ENCODE results near the gene TBX15.

- TF ChIP-seq, protein P1, sequence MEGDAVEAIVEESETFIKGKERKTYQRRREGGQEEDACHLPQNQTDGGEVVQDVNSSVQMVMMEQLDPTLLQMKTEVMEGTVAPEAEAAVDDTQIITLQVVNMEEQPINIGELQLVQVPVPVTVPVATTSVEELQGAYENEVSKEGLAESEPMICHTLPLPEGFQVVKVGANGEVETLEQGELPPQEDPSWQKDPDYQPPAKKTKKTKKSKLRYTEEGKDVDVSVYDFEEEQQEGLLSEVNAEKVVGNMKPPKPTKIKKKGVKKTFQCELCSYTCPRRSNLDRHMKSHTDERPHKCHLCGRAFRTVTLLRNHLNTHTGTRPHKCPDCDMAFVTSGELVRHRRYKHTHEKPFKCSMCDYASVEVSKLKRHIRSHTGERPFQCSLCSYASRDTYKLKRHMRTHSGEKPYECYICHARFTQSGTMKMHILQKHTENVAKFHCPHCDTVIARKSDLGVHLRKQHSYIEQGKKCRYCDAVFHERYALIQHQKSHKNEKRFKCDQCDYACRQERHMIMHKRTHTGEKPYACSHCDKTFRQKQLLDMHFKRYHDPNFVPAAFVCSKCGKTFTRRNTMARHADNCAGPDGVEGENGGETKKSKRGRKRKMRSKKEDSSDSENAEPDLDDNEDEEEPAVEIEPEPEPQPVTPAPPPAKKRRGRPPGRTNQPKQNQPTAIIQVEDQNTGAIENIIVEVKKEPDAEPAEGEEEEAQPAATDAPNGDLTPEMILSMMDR (conservative IDR thresholded peaks at IDR 0.05; ENCODE audit: low read depth in 2 of 2), result no peak
- TF ChIP-seq EZH2 (IDR thresholded peaks at IDR 0.05; ENCODE audit: low read depth, unreplicated experiment) (no peak), CREB1 (CRISPR knock-in tag; IDR thresholded peaks at IDR 0.05; ENCODE audit: low read depth) (no peak), POLR2AphosphoS5 (IDR thresholded peaks at IDR 0.05; ENCODE audit: low read depth) (no peak), EZH2phosphoT487 (IDR thresholded peaks at IDR 0.05; ENCODE audit: unreplicated experiment) (no peak), JUNB (IDR thresholded peaks at IDR 0.05; ENCODE audit: unreplicated experiment) (no peak), ZNF114 (CRISPR knock-in tag; IDR thresholded peaks at IDR 0.05) (no peak), NANOG (IDR thresholded peaks at IDR 0.05; ENCODE audit: borderline replicate concordance) (no peak), STAT1 (IDR thresholded peaks at IDR 0.05; ENCODE audit: unreplicated experiment) (no peak)
- TF ChIP-seq, protein P2, sequence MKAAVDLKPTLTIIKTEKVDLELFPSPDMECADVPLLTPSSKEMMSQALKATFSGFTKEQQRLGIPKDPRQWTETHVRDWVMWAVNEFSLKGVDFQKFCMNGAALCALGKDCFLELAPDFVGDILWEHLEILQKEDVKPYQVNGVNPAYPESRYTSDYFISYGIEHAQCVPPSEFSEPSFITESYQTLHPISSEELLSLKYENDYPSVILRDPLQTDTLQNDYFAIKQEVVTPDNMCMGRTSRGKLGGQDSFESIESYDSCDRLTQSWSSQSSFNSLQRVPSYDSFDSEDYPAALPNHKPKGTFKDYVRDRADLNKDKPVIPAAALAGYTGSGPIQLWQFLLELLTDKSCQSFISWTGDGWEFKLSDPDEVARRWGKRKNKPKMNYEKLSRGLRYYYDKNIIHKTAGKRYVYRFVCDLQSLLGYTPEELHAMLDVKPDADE (IDR thresholded peaks at IDR 0.05), result no peak
- TF ChIP-seq, protein P3, sequence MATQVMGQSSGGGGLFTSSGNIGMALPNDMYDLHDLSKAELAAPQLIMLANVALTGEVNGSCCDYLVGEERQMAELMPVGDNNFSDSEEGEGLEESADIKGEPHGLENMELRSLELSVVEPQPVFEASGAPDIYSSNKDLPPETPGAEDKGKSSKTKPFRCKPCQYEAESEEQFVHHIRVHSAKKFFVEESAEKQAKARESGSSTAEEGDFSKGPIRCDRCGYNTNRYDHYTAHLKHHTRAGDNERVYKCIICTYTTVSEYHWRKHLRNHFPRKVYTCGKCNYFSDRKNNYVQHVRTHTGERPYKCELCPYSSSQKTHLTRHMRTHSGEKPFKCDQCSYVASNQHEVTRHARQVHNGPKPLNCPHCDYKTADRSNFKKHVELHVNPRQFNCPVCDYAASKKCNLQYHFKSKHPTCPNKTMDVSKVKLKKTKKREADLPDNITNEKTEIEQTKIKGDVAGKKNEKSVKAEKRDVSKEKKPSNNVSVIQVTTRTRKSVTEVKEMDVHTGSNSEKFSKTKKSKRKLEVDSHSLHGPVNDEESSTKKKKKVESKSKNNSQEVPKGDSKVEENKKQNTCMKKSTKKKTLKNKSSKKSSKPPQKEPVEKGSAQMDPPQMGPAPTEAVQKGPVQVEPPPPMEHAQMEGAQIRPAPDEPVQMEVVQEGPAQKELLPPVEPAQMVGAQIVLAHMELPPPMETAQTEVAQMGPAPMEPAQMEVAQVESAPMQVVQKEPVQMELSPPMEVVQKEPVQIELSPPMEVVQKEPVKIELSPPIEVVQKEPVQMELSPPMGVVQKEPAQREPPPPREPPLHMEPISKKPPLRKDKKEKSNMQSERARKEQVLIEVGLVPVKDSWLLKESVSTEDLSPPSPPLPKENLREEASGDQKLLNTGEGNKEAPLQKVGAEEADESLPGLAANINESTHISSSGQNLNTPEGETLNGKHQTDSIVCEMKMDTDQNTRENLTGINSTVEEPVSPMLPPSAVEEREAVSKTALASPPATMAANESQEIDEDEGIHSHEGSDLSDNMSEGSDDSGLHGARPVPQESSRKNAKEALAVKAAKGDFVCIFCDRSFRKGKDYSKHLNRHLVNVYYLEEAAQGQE (IDR thresholded peaks at IDR 0.05; ENCODE audit: unreplicated experiment), result no peak
- TF ChIP-seq, protein P4, sequence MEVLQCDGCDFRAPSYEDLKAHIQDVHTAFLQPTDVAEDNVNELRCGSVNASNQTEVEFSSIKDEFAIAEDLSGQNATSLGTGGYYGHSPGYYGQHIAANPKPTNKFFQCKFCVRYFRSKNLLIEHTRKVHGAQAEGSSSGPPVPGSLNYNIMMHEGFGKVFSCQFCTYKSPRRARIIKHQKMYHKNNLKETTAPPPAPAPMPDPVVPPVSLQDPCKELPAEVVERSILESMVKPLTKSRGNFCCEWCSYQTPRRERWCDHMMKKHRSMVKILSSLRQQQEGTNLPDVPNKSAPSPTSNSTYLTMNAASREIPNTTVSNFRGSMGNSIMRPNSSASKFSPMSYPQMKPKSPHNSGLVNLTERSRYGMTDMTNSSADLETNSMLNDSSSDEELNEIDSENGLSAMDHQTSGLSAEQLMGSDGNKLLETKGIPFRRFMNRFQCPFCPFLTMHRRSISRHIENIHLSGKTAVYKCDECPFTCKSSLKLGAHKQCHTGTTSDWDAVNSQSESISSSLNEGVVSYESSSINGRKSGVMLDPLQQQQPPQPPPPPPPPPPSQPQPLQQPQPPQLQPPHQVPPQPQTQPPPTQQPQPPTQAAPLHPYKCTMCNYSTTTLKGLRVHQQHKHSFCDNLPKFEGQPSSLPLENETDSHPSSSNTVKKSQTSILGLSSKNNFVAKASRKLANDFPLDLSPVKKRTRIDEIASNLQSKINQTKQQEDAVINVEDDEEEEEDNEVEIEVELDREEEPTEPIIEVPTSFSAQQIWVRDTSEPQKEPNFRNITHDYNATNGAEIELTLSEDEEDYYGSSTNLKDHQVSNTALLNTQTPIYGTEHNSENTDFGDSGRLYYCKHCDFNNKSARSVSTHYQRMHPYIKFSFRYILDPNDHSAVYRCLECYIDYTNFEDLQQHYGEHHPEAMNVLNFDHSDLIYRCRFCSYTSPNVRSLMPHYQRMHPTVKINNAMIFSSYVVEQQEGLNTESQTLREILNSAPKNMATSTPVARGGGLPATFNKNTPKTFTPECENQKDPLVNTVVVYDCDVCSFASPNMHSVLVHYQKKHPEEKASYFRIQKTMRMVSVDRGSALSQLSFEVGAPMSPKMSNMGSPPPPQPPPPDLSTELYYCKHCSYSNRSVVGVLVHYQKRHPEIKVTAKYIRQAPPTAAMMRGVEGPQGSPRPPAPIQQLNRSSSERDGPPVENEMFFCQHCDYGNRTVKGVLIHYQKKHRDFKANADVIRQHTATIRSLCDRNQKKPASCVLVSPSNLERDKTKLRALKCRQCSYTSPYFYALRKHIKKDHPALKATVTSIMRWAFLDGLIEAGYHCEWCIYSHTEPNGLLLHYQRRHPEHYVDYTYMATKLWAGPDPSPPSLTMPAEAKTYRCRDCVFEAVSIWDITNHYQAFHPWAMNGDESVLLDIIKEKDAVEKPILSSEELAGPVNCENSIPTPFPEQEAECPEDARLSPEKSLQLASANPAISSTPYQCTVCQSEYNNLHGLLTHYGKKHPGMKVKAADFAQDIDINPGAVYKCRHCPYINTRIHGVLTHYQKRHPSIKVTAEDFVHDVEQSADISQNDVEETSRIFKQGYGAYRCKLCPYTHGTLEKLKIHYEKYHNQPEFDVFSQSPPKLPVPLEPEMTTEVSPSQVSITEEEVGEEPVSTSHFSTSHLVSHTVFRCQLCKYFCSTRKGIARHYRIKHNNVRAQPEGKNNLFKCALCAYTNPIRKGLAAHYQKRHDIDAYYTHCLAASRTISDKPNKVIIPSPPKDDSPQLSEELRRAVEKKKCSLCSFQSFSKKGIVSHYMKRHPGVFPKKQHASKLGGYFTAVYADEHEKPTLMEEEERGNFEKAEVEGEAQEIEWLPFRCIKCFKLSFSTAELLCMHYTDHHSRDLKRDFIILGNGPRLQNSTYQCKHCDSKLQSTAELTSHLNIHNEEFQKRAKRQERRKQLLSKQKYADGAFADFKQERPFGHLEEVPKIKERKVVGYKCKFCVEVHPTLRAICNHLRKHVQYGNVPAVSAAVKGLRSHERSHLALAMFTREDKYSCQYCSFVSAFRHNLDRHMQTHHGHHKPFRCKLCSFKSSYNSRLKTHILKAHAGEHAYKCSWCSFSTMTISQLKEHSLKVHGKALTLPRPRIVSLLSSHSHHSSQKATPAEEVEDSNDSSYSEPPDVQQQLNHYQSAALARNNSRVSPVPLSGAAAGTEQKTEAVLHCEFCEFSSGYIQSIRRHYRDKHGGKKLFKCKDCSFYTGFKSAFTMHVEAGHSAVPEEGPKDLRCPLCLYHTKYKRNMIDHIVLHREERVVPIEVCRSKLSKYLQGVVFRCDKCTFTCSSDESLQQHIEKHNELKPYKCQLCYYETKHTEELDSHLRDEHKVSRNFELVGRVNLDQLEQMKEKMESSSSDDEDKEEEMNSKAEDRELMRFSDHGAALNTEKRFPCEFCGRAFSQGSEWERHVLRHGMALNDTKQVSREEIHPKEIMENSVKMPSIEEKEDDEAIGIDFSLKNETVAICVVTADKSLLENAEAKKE (CRISPR knock-in tag; IDR thresholded peaks at IDR 0.05), result no peak
Measured at GRCh38 chr1:119032986-119033385, 44.8 kb upstream of the TBX15 start.

Measured in GM23338 (cell line).